Myocyte (in vitro differentiated cells): Measurements from ENCODE around the gene APOBEC3G. TPM values are rescaled to one million over a fixed set of nuclear protein-coding genes. Genes with fewer than 3 reads are reported as not detected.
"Not testable (repeated sequence)": the region's sequence is repeated elsewhere in the genome, so short reads cannot be mapped to it uniquely, and the experiment has no call there.

Source experiments
- DNase-seq: peaks from one replicate; pipeline ENCODE4 v3.0.0-alpha.2; 2012; ENCODE audit warnings: low read depth
- polyA plus RNA-seq: library from polyadenylated mRNA; unstranded; fragments of >200 nt; gene quantifications from one replicate; pipeline ENCODE4 v1.2.1, GENCODE V29; 2012; ENCODE audit warnings: missing spikeins
- total RNA-seq: library from RNA; depleted of rRNA; stranded (reverse); fragments of >200 nt; gene quantifications from 2 replicates; pipeline ENCODE4 v1.2.3, GENCODE V29; 2014

The APOBEC3G gene
- total RNA-seq: 3.9 TPM in 2 replicates
- polyA plus RNA-seq: 2.8 TPM

GRCh38 chr22:39077026-39077840 is at the start of gene APOBEC3G:
Gene APOBEC3G (plus strand): TSS chr22:39077275. CDS start chr22:39077362, 87 bp downstream.
- peak; percentile 38 for DNase-seq

GRCh38 chr22:39027717-39028116 is 49.4 kb upstream of the APOBEC3G start:
- no peak for DNase-seq

GRCh38 chr22:39028281-39028680 is 48.8 kb upstream of the APOBEC3G start:
- no peak for DNase-seq

- DNase-seq: no peak
Measured at GRCh38 chr22:39029227-39029626, 47.8 kb upstream of the APOBEC3G start.

- no peak for DNase-seq
Measured at GRCh38 chr22:39030705-39031104, 46.4 kb upstream of the APOBEC3G start.

GRCh38 chr22:39031434-39032295 is 45.4 kb upstream of the APOBEC3G start:
- not testable (repeated sequence) for DNase-seq

- DNase-seq: not testable (repeated sequence)
Measured at GRCh38 chr22:39037071-39037470, 40.0 kb upstream of the APOBEC3G start.

GRCh38 chr22:39039306-39040126 is 37.6 kb upstream of the APOBEC3G start:
- no peak for DNase-seq

GRCh38 chr22:39040155-39040537 is 36.9 kb upstream of the APOBEC3G start:
- not testable (repeated sequence) for DNase-seq

- peak; percentile 36 for DNase-seq
Measured at GRCh38 chr22:39040538-39041296, 36.4 kb upstream of the APOBEC3G start, which contains the start of gene APOBEC3F. Gene APOBEC3F (plus strand): TSS chr22:39040864. CDS start chr22:39040961, 97 bp downstream.

GRCh38 chr22:39041908-39042307 is 35.2 kb upstream of the APOBEC3G start:
- no peak for DNase-seq

- not testable (repeated sequence) for DNase-seq
Measured at GRCh38 chr22:39043063-39043462, 34.0 kb upstream of the APOBEC3G start.

- not testable (repeated sequence) for DNase-seq
Measured at GRCh38 chr22:39045136-39045535, 31.9 kb upstream of the APOBEC3G start.

GRCh38 chr22:39049486-39049885 is 27.6 kb upstream of the APOBEC3G start:
- DNase-seq: not testable (repeated sequence)

GRCh38 chr22:39051844-39052495 is 25.1 kb upstream of the APOBEC3G start:
- DNase-seq: not testable (repeated sequence)

GRCh38 chr22:39055658-39056057 is 21.4 kb upstream of the APOBEC3G start:
- no peak for DNase-seq

GRCh38 chr22:39061290-39061689 is 15.8 kb upstream of the APOBEC3G start:
- DNase-seq: not testable (repeated sequence)

GRCh38 chr22:39061951-39062350 is 15.1 kb upstream of the APOBEC3G start:
- peak; percentile 6 for DNase-seq

GRCh38 chr22:39063904-39064303 is 13.2 kb upstream of the APOBEC3G start:
- DNase-seq: not testable (repeated sequence)
